Endothelial cell (in vitro differentiated cells): Measurements from ENCODE around the gene MAP1B. TPM values are rescaled to one million over a fixed set of nuclear protein-coding genes. Genes with fewer than 3 reads are reported as not detected.

ENCODE experiments used
- DNase-seq: peaks from one replicate; pipeline ENCODE4 v3.0.0; 2021; ENCODE audit warnings: low spot score
- H3K27ac Mint-ChIP-seq: one replicate; pipeline ENCODE4 v1.8.0; 2021; ENCODE audit warnings: mixed read lengths, inconsistent platforms; ENCODE audit not compliant: unreplicated experiment
- H3K27me3 Mint-ChIP-seq: one replicate; pipeline ENCODE4 v1.8.0; 2021; ENCODE audit warnings: mild to moderate bottlenecking, moderate library complexity, mixed read lengths, inconsistent platforms; ENCODE audit not compliant: unreplicated experiment
- H3K36me3 Mint-ChIP-seq: one replicate; pipeline ENCODE4 v1.8.0; 2021; ENCODE audit warnings: mild to moderate bottlenecking, low read depth, mixed read lengths, inconsistent platforms; ENCODE audit not compliant: unreplicated experiment
- H3K4me1 Mint-ChIP-seq: one replicate; pipeline ENCODE4 v1.8.0; 2021; ENCODE audit warnings: mild to moderate bottlenecking, mixed read lengths, inconsistent platforms; ENCODE audit not compliant: unreplicated experiment
- H3K4me3 Mint-ChIP-seq: one replicate; pipeline ENCODE4 v1.8.0; 2021; ENCODE audit warnings: mild to moderate bottlenecking, mixed read lengths, inconsistent platforms; ENCODE audit not compliant: unreplicated experiment
- H3K9me3 Mint-ChIP-seq: one replicate; pipeline ENCODE4 v1.8.0; 2021; ENCODE audit warnings: mixed read lengths, inconsistent platforms; ENCODE audit not compliant: unreplicated experiment
- total RNA-seq: library from RNA; stranded (reverse); fragmentation: NEBNext Ultra II Directional; extraction: Animal tissue kit (Norgen Biotek cat#: 25700); gene quantifications from one replicate; pipeline ENCODE4 v1.2.1, GENCODE V29; 2021; ENCODE audit not compliant: unreplicated experiment
- TF ChIP-seq, protein P1 (sequence below): fragments of 200-600 bp; sonication (generic); IDR thresholded peaks from one replicate; pipeline ENCODE4 v1.5.0; 2021; ENCODE audit warnings: antibody characterized with exemption; ENCODE audit not compliant: unreplicated experiment

MAP1B gene
- total RNA-seq, 1 donor from 2014 or later = 251 TPM

DNA sequence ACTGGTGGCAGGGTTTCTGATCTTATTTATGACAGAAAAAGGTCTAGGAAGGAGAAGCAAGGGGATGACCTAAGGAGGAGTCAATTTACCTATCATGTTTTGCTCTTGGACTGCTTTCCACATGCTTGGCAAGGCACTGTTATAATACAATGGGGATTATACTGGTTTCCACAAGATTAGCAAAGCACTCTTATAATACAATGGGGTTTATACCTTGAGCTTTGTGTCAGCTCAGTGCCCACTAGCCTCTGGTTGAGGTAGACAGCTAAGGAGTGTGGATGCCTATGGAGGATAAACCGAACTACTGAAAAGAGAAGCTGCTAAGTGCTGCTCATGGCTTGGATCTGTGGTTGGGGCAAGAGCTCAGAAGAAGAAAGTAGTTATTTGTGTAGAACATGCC is 144.1 kb downstream of the MAP1B start:
- H3K27ac Mint-ChIP-seq = no peak overlapping the region
- H3K27me3 Mint-ChIP-seq = no peaks in the 10 kb centered on the region
- H3K36me3 Mint-ChIP-seq = no peaks in the 10 kb centered on the region
- peaks cover 25% of the 10 kb centered on the region for H3K4me1 Mint-ChIP-seq
- H3K4me3 Mint-ChIP-seq = no peak overlapping the region
- TF ChIP-seq, protein P1, sequence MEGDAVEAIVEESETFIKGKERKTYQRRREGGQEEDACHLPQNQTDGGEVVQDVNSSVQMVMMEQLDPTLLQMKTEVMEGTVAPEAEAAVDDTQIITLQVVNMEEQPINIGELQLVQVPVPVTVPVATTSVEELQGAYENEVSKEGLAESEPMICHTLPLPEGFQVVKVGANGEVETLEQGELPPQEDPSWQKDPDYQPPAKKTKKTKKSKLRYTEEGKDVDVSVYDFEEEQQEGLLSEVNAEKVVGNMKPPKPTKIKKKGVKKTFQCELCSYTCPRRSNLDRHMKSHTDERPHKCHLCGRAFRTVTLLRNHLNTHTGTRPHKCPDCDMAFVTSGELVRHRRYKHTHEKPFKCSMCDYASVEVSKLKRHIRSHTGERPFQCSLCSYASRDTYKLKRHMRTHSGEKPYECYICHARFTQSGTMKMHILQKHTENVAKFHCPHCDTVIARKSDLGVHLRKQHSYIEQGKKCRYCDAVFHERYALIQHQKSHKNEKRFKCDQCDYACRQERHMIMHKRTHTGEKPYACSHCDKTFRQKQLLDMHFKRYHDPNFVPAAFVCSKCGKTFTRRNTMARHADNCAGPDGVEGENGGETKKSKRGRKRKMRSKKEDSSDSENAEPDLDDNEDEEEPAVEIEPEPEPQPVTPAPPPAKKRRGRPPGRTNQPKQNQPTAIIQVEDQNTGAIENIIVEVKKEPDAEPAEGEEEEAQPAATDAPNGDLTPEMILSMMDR = no peak
- no peak for DNase-seq
- H3K9me3 Mint-ChIP-seq = no peaks in the 10 kb centered on the region

DNA sequence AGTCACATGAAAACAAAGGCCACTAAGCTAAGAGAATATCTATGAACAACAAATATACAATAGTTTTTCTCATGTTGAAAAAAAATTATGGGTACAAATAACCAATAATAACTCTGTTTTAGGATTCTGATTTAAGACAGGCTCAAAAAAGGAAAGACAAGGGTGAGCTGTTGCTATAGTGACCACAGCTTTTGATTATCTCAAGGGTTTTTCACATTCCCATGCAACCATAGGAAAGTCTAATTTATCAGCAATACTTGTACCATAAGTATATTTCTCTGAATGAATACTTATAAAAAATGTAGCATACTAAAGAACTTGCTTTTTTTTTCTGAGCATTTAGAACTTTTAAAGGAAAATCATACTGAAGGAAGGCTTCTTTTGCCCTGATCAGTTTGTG is 144.7 kb downstream of the MAP1B start:
- TF ChIP-seq, protein P1 = no peak
- DNase-seq = no peak
- no peaks in the 10 kb centered on the region for H3K27me3 Mint-ChIP-seq
- no peaks in the 10 kb centered on the region for H3K9me3 Mint-ChIP-seq
- H3K4me1 Mint-ChIP-seq = peaks cover 25% of the 10 kb centered on the region
- H3K36me3 Mint-ChIP-seq = no peaks in the 10 kb centered on the region
- H3K27ac Mint-ChIP-seq = no peak overlapping the region
- no peak overlapping the region for H3K4me3 Mint-ChIP-seq

DNA sequence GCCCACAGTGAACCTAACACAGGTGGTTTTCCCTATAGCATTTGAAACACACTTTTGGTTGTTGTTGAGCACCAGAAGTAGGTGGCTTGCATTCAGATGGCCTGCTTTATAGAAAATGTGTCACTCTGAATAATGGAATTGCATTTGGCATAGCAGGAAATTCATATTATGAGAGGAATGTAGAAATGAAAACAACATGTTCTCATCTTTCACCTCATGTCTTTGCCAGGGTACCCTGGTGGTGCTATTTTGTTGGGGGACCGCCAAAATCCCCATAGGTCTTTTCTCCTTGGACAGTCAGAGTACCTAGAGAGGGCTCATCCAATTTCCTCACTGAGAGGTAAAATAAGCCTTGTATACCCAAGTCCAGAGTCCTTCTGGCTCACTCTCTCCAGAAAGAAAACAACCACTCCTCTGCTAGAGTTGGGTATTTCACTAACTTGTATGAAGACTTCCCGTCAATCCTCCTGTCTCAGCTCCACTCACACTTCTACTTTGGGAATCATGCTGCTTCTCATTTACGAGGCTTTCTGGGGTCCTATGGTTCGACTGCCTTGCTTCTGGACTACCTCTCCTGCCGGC is 145.4 kb downstream of the MAP1B start:
- Mint-ChIP-seq H3K27me3 (no peaks in the 10 kb centered on the region), H3K9me3 (no peaks in the 10 kb centered on the region), H3K27ac (no peak overlapping the region), H3K36me3 (peaks cover 5% of the 10 kb centered on the region), H3K4me3 (no peak overlapping the region), H3K4me1 (peaks cover 25% of the 10 kb centered on the region)
- TF ChIP-seq, protein P1 = no peak
- DNase-seq = no peak

DNA sequence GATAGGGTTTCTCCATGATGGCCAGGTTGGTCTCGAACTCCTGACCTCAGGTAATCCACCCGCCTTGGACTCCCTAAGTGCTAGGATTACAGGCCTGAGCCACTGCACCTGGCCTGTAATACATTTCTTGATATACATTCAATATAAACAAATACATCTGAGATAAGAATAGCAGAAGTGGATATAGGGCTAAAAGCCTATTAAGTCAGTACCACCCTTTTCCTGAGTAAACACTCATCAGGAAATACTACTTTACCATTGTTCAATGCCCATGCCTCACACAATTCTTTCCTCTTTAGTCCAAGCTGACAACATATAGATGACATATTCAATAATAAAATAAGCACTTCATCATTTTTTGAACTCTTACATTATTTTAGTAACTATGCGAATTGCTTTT is 148.0 kb downstream of the MAP1B start:
- Mint-ChIP-seq H3K27me3 (no peaks in the 10 kb centered on the region), H3K27ac (no peak overlapping the region), H3K4me3 (no peak overlapping the region), H3K4me1 (peaks cover 25% of the 10 kb centered on the region), H3K9me3 (no peaks in the 10 kb centered on the region), H3K36me3 (peaks cover 5% of the 10 kb centered on the region)
- TF ChIP-seq, protein P1 = no peak
- DNase-seq = no peak

DNA sequence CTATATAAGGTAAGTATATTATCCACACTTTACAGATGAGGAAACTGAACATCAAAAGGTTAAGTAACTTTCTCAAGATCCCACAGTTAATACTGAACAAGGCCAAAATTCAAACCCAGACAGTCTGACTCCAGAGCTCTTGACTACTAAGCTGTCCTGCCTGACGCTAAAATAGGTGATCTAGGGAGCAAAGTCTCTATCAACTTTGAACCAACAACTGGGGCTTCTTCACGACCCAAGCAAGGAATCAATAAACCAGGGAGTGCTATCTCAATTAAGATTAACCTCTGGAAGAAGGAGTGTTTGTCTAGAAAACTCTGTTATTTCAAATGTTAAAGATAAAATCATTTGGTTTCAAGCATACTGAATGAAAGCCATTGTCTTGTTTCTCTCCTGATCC is 148.4 kb downstream of the MAP1B start:
- TF ChIP-seq, protein P1 = no peak
- H3K27me3 Mint-ChIP-seq = no peaks in the 10 kb centered on the region
- H3K4me1 Mint-ChIP-seq = peaks cover 25% of the 10 kb centered on the region
- H3K36me3 Mint-ChIP-seq = peaks cover 5% of the 10 kb centered on the region
- H3K9me3 Mint-ChIP-seq = no peaks in the 10 kb centered on the region
- no peak overlapping the region for H3K4me3 Mint-ChIP-seq
- DNase-seq = no peak
- H3K27ac Mint-ChIP-seq = peak overlapping the region; percentile 72
